ENCODE measurements around the gene GALNT18.

DNA sequence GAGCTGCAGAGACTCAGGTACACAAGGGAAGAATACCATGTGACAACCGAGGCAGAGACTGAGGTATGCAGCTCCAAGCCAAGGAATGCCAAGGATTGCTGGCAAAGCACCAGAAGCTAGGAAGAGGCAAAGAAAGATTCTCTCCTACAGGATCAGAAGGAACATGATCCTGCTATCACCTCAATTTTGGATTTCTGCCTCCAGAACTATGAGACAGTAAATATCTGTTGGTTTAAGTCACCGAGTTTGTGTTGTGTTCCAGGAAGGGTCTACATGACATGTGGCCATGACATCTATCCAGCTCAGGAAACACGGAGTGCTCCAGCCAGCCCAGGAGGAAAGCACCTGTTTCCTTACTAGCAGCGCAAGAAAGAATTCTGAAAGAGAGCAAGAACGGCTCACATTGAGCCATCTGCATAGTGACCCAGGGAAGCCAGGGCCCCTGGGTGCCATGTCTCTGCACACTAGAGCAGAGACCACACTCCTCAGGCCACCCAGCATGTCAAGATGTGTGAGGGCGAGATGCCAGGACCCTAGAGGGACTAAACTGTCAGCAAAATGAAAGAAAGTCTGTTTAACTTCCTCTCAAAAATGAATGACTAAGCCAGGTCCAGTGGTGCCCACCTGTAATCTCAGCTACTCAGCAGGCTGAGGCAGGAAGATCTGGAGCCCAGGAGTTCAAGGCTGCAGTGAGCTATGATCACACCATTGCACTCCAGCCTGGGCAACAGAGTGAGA lies 35.6 kb upstream of the GALNT18 start:
- TF ChIP-seq CEBPB (IDR thresholded peaks at IDR 0.05) (no peak), EP300 (IDR thresholded peaks at IDR 0.05; ENCODE audit: borderline replicate concordance) (no peak), FOXM1 (IDR thresholded peaks at IDR 0.05; ENCODE audit: borderline replicate concordance, low read depth) (no peak), RAD21 (IDR thresholded peaks at IDR 0.05; ENCODE audit: low read depth) (no peak), EGR1 (IDR thresholded peaks at IDR 0.05) (no peak), TAF1 (IDR thresholded peaks at IDR 0.05; ENCODE audit: low read depth) (no peak)

Data from Ishikawa (cell line).